ENCODE measurements around the gene RXFP3.

Gene RXFP3

DNA sequence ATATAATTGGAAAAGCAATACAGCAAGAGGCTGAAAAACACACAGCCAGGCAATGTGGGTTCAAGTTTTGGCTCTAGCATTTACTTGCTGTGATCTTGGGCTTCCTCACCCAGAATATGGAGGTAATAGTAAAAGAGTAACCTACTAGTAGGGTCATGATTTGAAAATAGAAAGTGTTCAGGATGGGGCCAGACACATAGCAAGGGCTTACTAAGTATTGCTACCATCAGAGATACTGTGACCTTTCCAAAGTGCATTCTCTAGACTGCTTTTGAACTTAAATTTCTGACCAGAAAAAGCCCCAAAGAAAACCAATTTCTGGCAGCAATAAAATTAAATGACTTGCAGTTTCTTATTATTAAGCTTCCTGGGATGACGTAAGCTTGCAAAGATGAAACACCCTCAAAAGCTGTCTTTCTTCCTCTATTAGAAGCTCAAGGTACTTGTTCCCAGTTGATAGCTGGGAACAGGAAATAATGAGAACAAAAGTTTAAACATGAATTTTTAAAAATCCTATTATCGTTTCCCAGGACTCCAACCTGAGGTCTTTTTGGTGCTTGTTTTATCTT, 28.0 kb downstream of the RXFP3 start:
- no peaks in the 10 kb centered on the region for H3K36me3 ChIP-seq (ENCODE audit: insufficient read depth, low read length)
- H3K27me3 ChIP-seq (ENCODE audit: insufficient read depth, low read length): no peaks in the 10 kb centered on the region
- no peaks in the 10 kb centered on the region for H3K9me3 ChIP-seq (ENCODE audit: insufficient read depth, low read depth, low read length)
- no peak overlapping the region for H3K9ac ChIP-seq (ENCODE audit: low read depth, low read length)
- no peak overlapping the region for H3K4me3 ChIP-seq (ENCODE audit: low read length)
- 89% methylated on average over 2 of the region's 2 CpGs for WGBS
- H3K4me1 ChIP-seq (ENCODE audit: insufficient read depth, low read length): no peaks in the 10 kb centered on the region
- H3K27ac ChIP-seq (ENCODE audit: low read depth, low read length): no peak overlapping the region

DNA sequence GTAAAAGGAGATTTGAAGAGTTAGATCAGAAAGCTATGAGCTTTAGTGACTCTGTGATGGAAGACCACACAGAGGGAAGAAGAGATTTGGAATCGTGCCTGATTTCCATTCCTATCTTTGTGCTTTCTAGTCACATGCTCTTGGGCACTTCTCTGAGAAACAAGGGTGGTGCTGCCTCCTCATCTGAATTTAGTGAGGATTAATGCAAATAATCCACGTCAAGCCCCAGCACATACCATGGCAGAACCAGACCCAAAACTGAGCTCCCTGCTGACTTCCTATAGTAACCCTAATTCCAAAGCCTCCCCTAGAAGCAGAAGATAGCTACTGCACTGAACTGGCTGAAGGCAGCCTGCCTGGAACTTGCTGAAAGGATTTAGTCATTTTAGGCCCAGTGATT, 30.6 kb downstream of the RXFP3 start:
- Histone ChIP-seq H3K9ac (ENCODE audit: low read depth, low read length) (no peak overlapping the region), H3K27ac (ENCODE audit: low read depth, low read length) (no peak overlapping the region), H3K9me3 (ENCODE audit: insufficient read depth, low read depth, low read length) (no peaks in the 10 kb centered on the region), H3K4me1 (ENCODE audit: insufficient read depth, low read length) (no peaks in the 10 kb centered on the region), H3K27me3 (ENCODE audit: insufficient read depth, low read length) (no peaks in the 10 kb centered on the region), H3K4me3 (ENCODE audit: low read length) (no peak overlapping the region), H3K36me3 (ENCODE audit: insufficient read depth, low read length) (no peaks in the 10 kb centered on the region)
- WGBS: 88% methylated on average over 2 of the region's 2 CpGs

DNA sequence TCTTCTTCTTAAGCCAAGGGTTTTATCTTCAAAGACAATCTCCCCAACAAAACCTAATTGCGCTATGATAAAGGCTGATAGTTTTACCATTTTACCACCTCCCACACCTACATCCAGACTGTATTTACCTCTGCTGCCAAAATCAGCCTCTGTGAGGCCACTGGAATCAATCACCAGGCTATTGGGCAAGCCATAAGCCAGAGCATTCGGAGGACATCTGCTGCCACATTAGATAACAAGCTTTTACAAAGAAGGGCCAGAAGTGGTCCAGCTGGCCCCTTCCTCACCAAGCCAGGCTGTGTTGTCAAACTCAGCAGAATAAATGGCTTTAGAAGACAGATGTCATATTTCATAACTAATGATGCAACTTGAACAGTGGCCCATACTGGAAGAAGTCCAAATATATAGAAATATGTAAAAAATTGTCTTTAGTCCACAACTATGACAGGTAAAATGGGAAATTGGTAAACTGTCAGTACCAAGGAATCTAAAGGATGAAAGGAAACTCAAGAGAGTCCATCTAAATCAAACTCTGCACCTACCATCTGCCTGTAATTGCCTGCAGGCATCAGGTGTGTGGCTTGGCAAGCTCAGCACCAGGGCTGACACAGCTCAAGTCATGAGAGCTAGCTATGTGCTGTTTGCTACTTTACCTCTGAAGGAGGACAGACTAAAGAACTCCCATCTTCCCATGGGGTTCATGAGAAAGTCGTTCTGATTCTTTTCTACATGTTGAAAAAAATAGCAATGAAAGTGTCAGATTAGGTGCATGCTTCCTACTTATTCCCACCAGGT, 32.2 kb downstream of the RXFP3 start:
- no peak overlapping the region for H3K9ac ChIP-seq (ENCODE audit: low read depth, low read length)
- no peak overlapping the region for H3K27ac ChIP-seq (ENCODE audit: low read depth, low read length)
- 97% methylated on average over 2 of the region's 3 CpGs for WGBS
- no peaks in the 10 kb centered on the region for H3K27me3 ChIP-seq (ENCODE audit: insufficient read depth, low read length)
- H3K4me3 ChIP-seq (ENCODE audit: low read length): no peak overlapping the region
- H3K4me1 ChIP-seq (ENCODE audit: insufficient read depth, low read length): no peaks in the 10 kb centered on the region; the same call in 1 of the 2 replicates
- H3K36me3 ChIP-seq (ENCODE audit: insufficient read depth, low read length): no peaks in the 10 kb centered on the region
- no peaks in the 10 kb centered on the region for H3K9me3 ChIP-seq (ENCODE audit: insufficient read depth, low read depth, low read length)

DNA sequence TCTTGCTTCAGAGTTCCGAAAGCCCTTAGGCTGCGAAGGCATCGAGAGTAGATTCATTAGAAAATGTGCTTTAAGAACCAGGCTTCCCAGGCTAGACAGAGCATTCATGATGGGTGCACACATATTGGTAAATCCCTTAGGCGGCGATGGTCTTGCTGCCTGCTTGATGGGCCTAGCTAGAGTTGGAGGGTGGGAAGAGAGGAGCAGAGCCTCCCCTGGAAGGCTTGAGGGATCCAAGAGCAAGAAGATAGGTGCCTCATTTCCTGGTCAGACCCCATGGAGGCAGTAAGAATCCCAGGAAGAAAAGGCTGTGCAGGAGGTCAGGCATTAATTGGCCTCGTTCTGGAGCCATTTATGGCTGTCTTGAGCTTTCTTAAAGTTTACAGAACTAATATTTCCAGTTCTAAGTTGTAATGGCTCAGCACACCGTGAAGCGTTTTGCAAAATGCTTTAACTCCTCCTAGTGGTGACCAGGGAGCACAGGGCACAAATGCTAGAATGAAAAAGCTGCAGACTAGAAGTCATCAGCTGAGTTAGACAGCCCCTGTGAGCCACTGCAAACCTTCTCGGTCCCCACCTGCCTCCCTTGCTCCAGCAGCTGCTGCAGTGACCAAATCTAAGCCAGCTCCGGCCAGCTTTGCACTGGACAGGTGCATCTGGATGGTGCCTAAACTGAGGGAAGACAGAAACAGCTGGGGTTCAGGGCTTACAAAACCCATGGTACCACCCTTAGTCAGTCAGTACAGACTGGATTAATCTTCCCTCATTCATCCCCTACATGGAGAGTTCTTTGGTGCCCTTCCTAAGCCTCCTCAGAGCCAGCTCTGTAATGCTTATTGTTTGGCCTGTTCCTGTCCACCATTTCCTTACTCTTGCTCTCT, 33.6 kb downstream of the RXFP3 start:
- Histone ChIP-seq H3K4me3 (ENCODE audit: low read length) (no peak overlapping the region), H3K9ac (ENCODE audit: low read depth, low read length) (no peak overlapping the region), H3K27ac (ENCODE audit: low read depth, low read length) (no peak overlapping the region), H3K27me3 (ENCODE audit: insufficient read depth, low read length) (no peaks in the 10 kb centered on the region), H3K4me1 (ENCODE audit: insufficient read depth, low read length) (peaks cover 2% of the 10 kb centered on the region; the same call in 1 of the 2 replicates), H3K36me3 (ENCODE audit: insufficient read depth, low read length) (no peaks in the 10 kb centered on the region), H3K9me3 (ENCODE audit: insufficient read depth, low read depth, low read length) (no peaks in the 10 kb centered on the region)
- 59% methylated on average over 10 of the region's 10 CpGs for WGBS

DNA sequence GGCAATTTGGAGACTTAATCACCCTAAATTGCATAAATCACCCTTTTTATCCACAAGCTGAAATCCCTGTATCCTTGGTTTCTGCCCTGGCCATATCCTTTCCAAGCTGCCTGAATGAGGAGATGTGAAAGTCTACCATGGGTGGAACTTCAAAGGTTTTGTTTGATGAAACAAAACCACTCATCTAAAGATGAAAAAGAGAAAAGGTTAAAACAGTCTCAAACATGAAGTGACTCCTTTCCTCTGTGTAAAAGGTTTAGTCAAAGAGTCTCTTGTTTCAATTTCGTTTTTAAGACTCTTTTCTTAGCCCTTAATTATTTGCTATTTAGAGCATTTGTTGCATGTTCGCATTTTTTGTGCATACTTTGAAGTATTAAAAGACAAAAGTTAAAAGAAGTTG, 37.1 kb downstream of the RXFP3 start:
- Histone ChIP-seq H3K9ac (ENCODE audit: low read depth, low read length) (no peak overlapping the region), H3K4me1 (ENCODE audit: insufficient read depth, low read length) (peaks cover 32% of the 10 kb centered on the region), H3K9me3 (ENCODE audit: insufficient read depth, low read depth, low read length) (no peaks in the 10 kb centered on the region), H3K27ac (ENCODE audit: low read depth, low read length) (no peak overlapping the region), H3K27me3 (ENCODE audit: insufficient read depth, low read length) (no peaks in the 10 kb centered on the region), H3K36me3 (ENCODE audit: insufficient read depth, low read length) (no peaks in the 10 kb centered on the region), H3K4me3 (ENCODE audit: low read length) (no peak overlapping the region)
- WGBS: 100% methylated on average over 2 of the region's 2 CpGs

- Histone ChIP-seq H3K9me3 (ENCODE audit: insufficient read depth, low read depth, low read length) (no peaks in the 10 kb centered on the region), H3K36me3 (ENCODE audit: insufficient read depth, low read length) (no peaks in the 10 kb centered on the region), H3K4me1 (ENCODE audit: insufficient read depth, low read length) (peaks cover 48% of the 10 kb centered on the region), H3K9ac (ENCODE audit: low read depth, low read length) (no peak overlapping the region), H3K27me3 (ENCODE audit: insufficient read depth, low read length) (no peaks in the 10 kb centered on the region), H3K4me3 (ENCODE audit: low read length) (no peak overlapping the region), H3K27ac (ENCODE audit: low read depth, low read length) (no peak overlapping the region; the same call in 1 of the 2 replicates)
- 72% methylated on average over 5 of the region's 5 CpGs for WGBS
These were observed 39.7 kb downstream of the RXFP3 start for GRCh38 chr5:33975852-33976251.

GRCh38 chr5:33976307-33976706, 40.1 kb downstream of the RXFP3 start:
- no peaks in the 10 kb centered on the region for H3K36me3 ChIP-seq (ENCODE audit: insufficient read depth, low read length)
- no peak overlapping the region for H3K27ac ChIP-seq (ENCODE audit: low read depth, low read length)
- H3K4me3 ChIP-seq (ENCODE audit: low read length): no peak overlapping the region
- no peaks in the 10 kb centered on the region for H3K9me3 ChIP-seq (ENCODE audit: insufficient read depth, low read depth, low read length)
- no CpG with 5 or more reads among the region's 1 CpG for WGBS
- H3K4me1 ChIP-seq (ENCODE audit: insufficient read depth, low read length): peaks cover 48% of the 10 kb centered on the region
- no peaks in the 10 kb centered on the region for H3K27me3 ChIP-seq (ENCODE audit: insufficient read depth, low read length)
- H3K9ac ChIP-seq (ENCODE audit: low read depth, low read length): no peak overlapping the region

DNA sequence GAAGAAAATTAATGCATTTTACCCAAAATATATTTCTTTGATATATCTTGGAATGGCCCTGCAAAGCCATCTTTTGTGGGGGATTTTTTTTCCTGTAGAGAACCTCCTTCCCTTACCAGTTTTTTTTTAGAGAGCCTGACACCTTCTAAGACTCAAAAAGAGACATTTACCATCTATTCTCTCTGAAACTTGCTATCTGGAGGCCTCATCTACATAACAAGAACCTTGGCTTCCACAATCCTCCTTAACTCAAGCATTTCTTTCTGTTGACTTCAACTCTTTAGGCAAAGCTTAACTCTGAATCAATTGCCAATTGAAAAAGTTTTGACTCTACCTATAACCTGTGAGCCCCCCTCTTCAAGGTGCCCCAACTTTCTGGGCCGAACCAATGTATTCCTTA, 42.1 kb downstream of the RXFP3 start:
- H3K36me3 ChIP-seq (ENCODE audit: insufficient read depth, low read length): no peaks in the 10 kb centered on the region
- peaks cover 48% of the 10 kb centered on the region for H3K4me1 ChIP-seq (ENCODE audit: insufficient read depth, low read length)
- H3K4me3 ChIP-seq (ENCODE audit: low read length): no peak overlapping the region
- H3K27ac ChIP-seq (ENCODE audit: low read depth, low read length): peak overlapping the region; percentile 89; the same call in 1 of the 2 replicates
- no peaks in the 10 kb centered on the region for H3K27me3 ChIP-seq (ENCODE audit: insufficient read depth, low read length)
- no peak overlapping the region for H3K9ac ChIP-seq (ENCODE audit: low read depth, low read length)
- 63% methylated on average over 1 of the region's 1 CpG for WGBS
- H3K9me3 ChIP-seq (ENCODE audit: insufficient read depth, low read depth, low read length): no peaks in the 10 kb centered on the region

GRCh38 chr5:33980030-33980429, 43.8 kb downstream of the RXFP3 start:
- Histone ChIP-seq H3K36me3 (ENCODE audit: insufficient read depth, low read length) (no peaks in the 10 kb centered on the region), H3K9ac (ENCODE audit: low read depth, low read length) (no peak overlapping the region), H3K4me3 (ENCODE audit: low read length) (no peak overlapping the region), H3K9me3 (ENCODE audit: insufficient read depth, low read depth, low read length) (no peaks in the 10 kb centered on the region), H3K4me1 (ENCODE audit: insufficient read depth, low read length) (peaks cover 45% of the 10 kb centered on the region), H3K27ac (ENCODE audit: low read depth, low read length) (no peak overlapping the region), H3K27me3 (ENCODE audit: insufficient read depth, low read length) (no peaks in the 10 kb centered on the region)
- WGBS: 92% methylated on average over 3 of the region's 3 CpGs

- Histone ChIP-seq H3K9me3 (ENCODE audit: insufficient read depth, low read depth, low read length) (no peaks in the 10 kb centered on the region), H3K4me3 (ENCODE audit: low read length) (no peak overlapping the region), H3K9ac (ENCODE audit: low read depth, low read length) (no peak overlapping the region), H3K4me1 (ENCODE audit: insufficient read depth, low read length) (peaks cover 32% of the 10 kb centered on the region), H3K27me3 (ENCODE audit: insufficient read depth, low read length) (no peaks in the 10 kb centered on the region), H3K27ac (ENCODE audit: low read depth, low read length) (no peak overlapping the region), H3K36me3 (ENCODE audit: insufficient read depth, low read length) (no peaks in the 10 kb centered on the region)
- 87% methylated on average over 7 of the region's 8 CpGs for WGBS
These were observed 45.4 kb downstream of the RXFP3 start for GRCh38 chr5:33981408-33982162.
